C4-2B (cell line): ENCODE results near the gene TMEM263.

Experiments used
- H3K27ac ChIP-seq: fragments of 450-650 bp; 2 replicates; pipeline ENCODE4 v1.5.1; 2017
- ZFX ChIP-seq: fragments of 450-650 bp; IDR thresholded peaks from 2 replicates; pipeline ENCODE4 v1.6.1; 2017
- TF ChIP-seq, protein P1 (sequence below): fragments of 450-650 bp; conservative IDR thresholded peaks from 2 replicates; pipeline ENCODE4 v1.5.1; 2017; ENCODE audit warnings: mild to moderate bottlenecking

Gene TMEM263

GRCh38 chr12:107014055-107014454, 58.3 kb downstream of the TMEM263 start:
- H3K27ac ChIP-seq: no peak overlapping the region
- TF ChIP-seq ZFX: no peak
- TF ChIP-seq, protein P1, sequence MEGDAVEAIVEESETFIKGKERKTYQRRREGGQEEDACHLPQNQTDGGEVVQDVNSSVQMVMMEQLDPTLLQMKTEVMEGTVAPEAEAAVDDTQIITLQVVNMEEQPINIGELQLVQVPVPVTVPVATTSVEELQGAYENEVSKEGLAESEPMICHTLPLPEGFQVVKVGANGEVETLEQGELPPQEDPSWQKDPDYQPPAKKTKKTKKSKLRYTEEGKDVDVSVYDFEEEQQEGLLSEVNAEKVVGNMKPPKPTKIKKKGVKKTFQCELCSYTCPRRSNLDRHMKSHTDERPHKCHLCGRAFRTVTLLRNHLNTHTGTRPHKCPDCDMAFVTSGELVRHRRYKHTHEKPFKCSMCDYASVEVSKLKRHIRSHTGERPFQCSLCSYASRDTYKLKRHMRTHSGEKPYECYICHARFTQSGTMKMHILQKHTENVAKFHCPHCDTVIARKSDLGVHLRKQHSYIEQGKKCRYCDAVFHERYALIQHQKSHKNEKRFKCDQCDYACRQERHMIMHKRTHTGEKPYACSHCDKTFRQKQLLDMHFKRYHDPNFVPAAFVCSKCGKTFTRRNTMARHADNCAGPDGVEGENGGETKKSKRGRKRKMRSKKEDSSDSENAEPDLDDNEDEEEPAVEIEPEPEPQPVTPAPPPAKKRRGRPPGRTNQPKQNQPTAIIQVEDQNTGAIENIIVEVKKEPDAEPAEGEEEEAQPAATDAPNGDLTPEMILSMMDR: peak; percentile 45

DNA sequence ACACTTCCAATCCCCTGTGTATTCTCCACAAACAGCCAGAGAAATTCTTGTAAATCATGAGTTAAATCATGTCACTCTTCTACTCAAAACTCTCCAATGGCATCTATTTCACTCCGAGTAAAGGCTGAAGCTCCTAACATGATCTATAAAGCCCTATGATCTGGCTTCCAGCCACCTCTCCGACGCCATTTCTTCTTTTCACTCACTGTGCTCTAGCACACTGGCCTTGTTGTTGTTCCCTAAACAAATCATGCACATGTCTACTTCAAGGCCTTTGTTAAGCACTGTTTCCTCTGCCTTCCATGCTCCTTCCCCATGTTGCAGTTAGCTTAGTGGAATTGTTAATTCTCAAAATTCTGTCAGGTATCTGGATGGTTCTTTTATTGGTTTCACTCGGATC, 61.3 kb downstream of the TMEM263 start:
- TF ChIP-seq, protein P1: no peak
- TF ChIP-seq ZFX: no peak
- no peak overlapping the region for H3K27ac ChIP-seq

GRCh38 chr12:107019546-107019945, 63.8 kb downstream of the TMEM263 start:
- H3K27ac ChIP-seq: no peak overlapping the region

More at GRCh38 chr12:107019546-107019945, 63.8 kb downstream of the TMEM263 start:
- TF ChIP-seq, protein P1: no peak
- no peak for TF ChIP-seq ZFX
